Neutrophil (primary cell): ENCODE results near the gene SCAMP2.

Source experiments
- H3K27ac ChIP-seq: fragments of 200-600 bp; sonication (generic); 2 replicates; pipeline ENCODE4 v1.5.1; 2016; ENCODE audit warnings: mild to moderate bottlenecking, moderate library complexity
- H3K27me3 ChIP-seq: fragments of 200-600 bp; sonication (generic); 2 replicates; pipeline ENCODE4 v1.6.0; 2016; ENCODE audit warnings: mild to moderate bottlenecking
- H3K36me3 ChIP-seq: fragments of 200-600 bp; sonication (generic); 2 replicates; pipeline ENCODE4 v1.5.1; 2017
- H3K4me1 ChIP-seq, 2 experiments: fragments of 200-600 bp in 1 of 2; sonication (generic) in 1 of 2; 1 replicate in 1 of 2; 2 replicates in 1 of 2; pipeline versions ENCODE4 v1.5.1 to v1.6.1; 2013 to 2016; ENCODE audit warnings: low read depth in 1 of 2, low read length in 1 of 2, mild to moderate bottlenecking in 1 of 2, moderate library complexity in 1 of 2; ENCODE audit not compliant: control insufficient read depth in 1 of 2, insufficient read depth in 1 of 2
- H3K4me3 ChIP-seq, 2 experiments: fragments of 200-600 bp in 1 of 2; sonication (generic) in 1 of 2; 1 replicate in 1 of 2; 2 replicates in 1 of 2; pipeline ENCODE4 v1.5.1; 2013 to 2016; ENCODE audit warnings: low read depth in 1 of 2, low read length in 1 of 2, mild to moderate bottlenecking in 1 of 2, moderate library complexity in 1 of 2
- H3K9me3 ChIP-seq: fragments of 200-600 bp; sonication (generic); 2 replicates; pipeline ENCODE4 v1.5.1; 2016
- TF ChIP-seq, protein P1 (sequence below): fragments of 200-600 bp; sonication (generic); IDR thresholded peaks from 2 replicates; pipeline ENCODE4 v1.5.1; 2016; ENCODE audit warnings: antibody characterized with exemption

SCAMP2 gene

DNA sequence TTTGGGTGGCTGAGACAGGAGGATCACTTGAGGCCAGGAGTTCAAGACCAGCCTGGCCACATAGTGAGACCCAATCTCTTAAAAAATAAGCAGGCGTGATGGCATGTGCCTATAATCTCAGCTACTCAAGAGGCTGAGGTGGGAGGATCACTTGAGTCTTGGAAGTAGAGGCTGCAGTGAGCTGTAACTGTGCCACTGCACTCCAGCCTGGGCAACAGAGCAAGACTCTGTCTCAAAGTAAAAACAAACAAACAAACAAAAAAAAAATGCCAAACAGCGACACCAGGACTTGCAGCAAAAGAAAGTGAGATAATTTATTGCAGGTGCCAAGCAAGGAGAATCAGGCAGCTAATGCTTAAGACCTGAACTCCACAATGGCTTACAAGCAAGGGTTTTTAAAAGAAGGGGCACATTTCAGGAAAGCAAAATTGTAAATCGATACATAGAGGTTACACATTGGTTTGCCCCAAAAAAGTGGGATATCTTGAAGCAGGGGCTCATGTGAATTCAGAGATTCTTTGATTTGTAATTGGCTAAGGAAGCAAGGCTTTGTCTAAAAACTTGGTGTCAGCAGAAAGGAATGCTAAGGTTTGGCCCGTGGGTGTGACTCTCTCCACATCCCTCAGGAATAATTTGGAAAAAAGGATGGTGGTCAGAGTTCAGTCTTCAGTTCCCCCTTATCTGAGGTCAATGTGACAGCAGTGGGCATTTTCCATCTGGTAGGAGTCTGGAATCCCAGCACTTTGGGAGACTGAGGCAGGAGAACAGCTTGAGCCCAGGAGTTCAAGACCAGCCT is 11.5 kb upstream of the SCAMP2 start:
- H3K9me3 ChIP-seq = no peaks in the 10 kb centered on the region
- TF ChIP-seq, protein P1, sequence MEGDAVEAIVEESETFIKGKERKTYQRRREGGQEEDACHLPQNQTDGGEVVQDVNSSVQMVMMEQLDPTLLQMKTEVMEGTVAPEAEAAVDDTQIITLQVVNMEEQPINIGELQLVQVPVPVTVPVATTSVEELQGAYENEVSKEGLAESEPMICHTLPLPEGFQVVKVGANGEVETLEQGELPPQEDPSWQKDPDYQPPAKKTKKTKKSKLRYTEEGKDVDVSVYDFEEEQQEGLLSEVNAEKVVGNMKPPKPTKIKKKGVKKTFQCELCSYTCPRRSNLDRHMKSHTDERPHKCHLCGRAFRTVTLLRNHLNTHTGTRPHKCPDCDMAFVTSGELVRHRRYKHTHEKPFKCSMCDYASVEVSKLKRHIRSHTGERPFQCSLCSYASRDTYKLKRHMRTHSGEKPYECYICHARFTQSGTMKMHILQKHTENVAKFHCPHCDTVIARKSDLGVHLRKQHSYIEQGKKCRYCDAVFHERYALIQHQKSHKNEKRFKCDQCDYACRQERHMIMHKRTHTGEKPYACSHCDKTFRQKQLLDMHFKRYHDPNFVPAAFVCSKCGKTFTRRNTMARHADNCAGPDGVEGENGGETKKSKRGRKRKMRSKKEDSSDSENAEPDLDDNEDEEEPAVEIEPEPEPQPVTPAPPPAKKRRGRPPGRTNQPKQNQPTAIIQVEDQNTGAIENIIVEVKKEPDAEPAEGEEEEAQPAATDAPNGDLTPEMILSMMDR = no peak

DNA sequence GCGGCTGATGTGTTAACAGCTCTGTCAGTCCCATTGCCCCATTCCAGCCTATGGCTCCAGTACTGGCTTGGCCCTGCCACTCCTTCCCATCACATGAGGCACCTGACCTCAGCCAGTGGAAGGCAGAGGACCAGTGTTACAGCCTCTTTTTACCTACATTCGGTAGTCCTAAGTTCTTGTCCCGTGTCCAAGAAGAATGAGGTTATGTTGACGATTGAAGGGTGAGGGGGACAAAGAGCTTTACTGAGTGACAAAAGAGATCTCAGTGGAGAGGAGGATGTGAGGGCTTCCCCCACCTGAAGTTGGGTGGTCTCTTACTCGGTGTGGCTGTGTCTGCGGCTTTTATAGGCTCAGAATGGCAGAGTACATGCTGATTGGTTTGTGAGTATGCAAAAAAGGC is 9.4 kb upstream of the SCAMP2 start:
- no peak overlapping the region for H3K4me3 ChIP-seq
- H3K27me3 ChIP-seq = no peaks in the 10 kb centered on the region
- no peaks in the 10 kb centered on the region for H3K9me3 ChIP-seq
- TF ChIP-seq, protein P1 = no peak
- no peak overlapping the region for H3K27ac ChIP-seq
- no peaks in the 10 kb centered on the region for H3K36me3 ChIP-seq
- no peaks in the 10 kb centered on the region for H3K4me1 ChIP-seq

More for the DNA sequence above, 11.5 kb upstream of the SCAMP2 start:
- Histone ChIP-seq H3K4me3 (no peak overlapping the region), H3K36me3 (no peaks in the 10 kb centered on the region), H3K27ac (no peak overlapping the region), H3K27me3 (no peaks in the 10 kb centered on the region), H3K4me1 (peaks cover 12 to 13% of the 10 kb centered on the region in 2 experiments)

DNA sequence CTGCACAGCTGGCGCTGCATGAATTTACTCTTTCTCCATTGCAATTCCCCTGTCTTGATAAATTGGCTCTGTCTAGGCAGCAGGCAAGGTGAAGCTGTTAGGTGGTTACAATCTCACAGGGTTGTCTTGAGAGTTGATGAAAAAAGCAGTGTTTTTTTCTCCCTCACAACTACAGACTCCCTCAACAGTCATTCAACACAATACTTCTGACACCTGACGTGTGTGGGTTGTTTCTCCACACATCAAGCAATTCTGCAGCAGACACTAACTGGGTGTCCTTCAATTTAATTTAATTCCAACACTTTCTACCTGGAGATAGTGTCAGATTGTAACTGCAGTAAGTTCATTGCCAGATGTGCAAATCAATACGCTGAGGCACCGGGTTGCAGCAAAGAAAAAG is 5.1 kb upstream of the SCAMP2 start:
- TF ChIP-seq, protein P1 = no peak
- Histone ChIP-seq H3K27me3 (no peaks in the 10 kb centered on the region), H3K4me1 (peaks cover 8% of the 10 kb centered on the region in 2 experiments), H3K36me3 (no peaks in the 10 kb centered on the region), H3K4me3 (no peak overlapping the region), H3K27ac (no peak overlapping the region), H3K9me3 (no peaks in the 10 kb centered on the region)

DNA sequence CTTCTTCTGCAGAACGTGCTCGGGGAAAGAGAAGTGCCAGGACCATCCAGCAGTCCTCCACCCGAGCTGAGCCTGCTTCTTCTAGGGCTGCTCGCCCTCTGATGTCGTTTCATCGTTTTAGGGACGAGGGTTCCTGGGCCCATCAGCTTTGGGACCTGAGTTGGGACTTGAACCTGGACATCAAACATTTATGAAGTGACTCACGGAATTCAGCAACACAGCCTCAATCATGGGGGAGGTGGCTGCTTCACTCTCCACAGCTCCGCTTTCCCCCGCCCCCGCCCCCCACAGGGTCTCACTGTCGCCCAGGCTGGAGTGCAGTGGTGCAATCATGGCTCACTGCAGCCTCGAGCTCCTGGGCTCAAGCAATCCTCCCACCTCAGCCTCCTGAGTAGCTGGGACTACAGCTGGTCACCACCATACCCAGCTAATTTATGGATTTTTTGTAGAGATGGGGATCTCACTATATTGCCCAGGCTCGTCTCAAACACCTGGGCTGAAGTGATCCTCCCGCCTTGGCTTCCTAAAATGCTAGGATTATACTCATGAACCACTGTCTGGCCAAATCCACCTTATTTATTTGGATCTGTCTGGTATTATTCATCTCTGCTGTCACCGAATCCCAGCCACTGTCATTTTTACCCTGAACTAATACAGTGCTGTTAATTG is 725 bp upstream of the SCAMP2 start:
- peak overlapping the region; percentile 90 for H3K27ac ChIP-seq
- H3K4me3 ChIP-seq = peak overlapping the region; percentile 73 to 75
- peaks cover 46 to 48% of the 10 kb centered on the region in 2 experiments for H3K4me1 ChIP-seq
- H3K36me3 ChIP-seq = no peaks in the 10 kb centered on the region
- TF ChIP-seq, protein P1 = no peak
- H3K9me3 ChIP-seq = no peaks in the 10 kb centered on the region
- H3K27me3 ChIP-seq = no peaks in the 10 kb centered on the region

DNA sequence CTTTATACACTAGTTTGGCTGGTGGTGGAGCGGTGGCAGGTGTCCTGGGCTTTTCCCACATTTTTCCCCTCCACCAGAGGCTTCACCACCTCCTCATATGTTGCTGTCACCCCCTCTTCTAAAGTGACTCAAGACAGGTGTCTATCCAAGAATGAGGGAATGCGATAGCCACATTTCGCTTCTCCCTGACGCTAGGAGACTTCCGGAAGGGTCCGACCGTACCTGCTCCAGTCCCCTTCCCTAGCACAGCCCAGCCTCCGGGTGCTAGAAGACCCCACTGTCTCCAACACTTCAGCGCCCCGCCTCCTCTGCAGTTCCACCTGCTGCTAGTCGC is 496 bp downstream of the SCAMP2 start:
- Histone ChIP-seq H3K9me3 (no peaks in the 10 kb centered on the region), H3K27me3 (no peaks in the 10 kb centered on the region), H3K4me3 (peak overlapping the region; percentile 73 to 75), H3K4me1 (peaks cover 58 to 60% of the 10 kb centered on the region in 2 experiments), H3K36me3 (no peaks in the 10 kb centered on the region), H3K27ac (peak overlapping the region; percentile 90)
- TF ChIP-seq, protein P1 = no peak
